NCI-H510A (cell line): ENCODE results near the gene GSG1L2.
"Not testable (repeated sequence)": the region's sequence is repeated elsewhere in the genome, so short reads cannot be mapped to it uniquely, and the experiment has no call there.

Experiments
- DNase-seq: peaks from one replicate; lab custom pipeline; 2025; lab: John Stamatoyannopoulos, UW

Gene GSG1L2

DNA sequence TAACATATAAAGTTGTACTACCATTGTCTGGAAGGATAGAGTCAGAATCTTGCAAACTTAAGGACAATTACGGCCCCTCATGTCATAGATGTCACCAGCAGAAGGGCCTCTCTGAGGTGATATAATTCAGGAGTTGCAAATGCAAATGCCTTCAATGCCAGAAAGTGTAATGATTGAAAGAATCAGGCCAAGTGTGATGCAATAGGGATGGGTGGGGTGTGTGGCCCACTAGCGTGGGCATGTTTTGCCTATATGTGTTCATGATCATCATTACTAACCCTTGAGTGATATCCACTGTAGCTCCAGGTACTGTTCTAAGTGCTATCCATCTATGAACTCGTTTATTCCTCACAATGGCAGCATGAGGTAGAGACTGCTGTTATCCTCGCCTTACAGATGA, 31.6 kb downstream of the GSG1L2 start:
- no peak for DNase-seq

DNA sequence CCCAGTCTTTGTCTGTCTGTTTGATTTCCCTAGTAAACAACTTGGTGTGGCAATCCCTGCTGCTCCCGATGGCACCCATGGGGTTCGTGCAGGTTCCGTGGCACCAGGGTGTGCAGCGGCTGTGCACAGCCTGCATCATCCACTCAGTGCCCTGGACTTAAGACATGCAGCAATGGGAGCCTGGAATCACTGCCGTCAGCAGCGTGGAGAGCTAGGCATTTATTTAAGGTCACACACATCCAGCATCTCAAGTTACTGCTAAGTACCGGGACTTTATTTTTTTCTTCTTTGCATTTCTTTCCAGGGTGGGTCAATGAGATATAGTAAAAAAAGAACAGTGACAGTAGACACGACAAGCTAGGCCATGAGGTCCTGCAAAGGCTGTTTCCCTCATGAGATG, 33.3 kb downstream of the GSG1L2 start:
- no peak for DNase-seq

- DNase-seq, result no peak
Observed at GRCh38 chr17:9784544-9784943, 37.3 kb downstream of the GSG1L2 start.

DNA sequence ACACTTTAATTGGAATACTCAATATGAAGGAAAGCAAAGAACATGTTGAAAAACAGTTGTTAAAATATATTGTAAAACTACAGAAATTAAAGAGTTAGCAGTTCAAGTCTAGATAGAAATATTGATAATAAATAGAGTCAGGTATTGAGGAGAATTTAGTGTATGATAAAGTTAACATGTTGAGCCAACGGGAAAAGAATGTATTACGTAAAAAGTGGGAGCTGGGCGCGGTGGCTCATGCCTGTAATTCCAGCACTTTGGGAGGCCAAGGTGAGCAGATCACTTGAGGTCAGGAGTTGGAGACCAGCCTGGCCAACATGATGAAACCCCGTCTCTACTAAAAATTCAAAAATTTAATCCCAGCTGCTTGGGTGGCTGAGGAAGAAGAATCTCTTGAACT, 38.4 kb downstream of the GSG1L2 start:
- DNase-seq, result not testable (repeated sequence)

- DNase-seq, result no peak
Observed at GRCh38 chr17:9783050-9783449, 38.8 kb downstream of the GSG1L2 start.

DNA sequence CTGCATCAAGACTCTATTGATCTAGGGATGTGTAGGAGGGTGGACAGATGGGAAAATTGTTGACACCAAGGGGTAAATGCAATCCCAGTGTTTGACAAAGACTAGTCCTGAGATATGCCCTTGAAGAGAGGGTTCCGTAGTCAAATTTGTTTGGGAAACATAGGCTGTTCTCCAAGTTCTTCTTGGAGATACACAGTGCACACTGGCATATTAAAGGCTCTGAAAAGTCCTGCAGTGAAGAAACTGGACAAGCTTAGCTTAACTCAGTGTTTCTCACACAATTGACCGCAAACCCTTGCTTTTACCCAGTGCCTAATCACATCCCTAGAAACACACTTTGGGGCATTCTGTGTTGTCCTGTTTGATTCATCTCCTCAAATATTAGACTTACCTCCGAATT, 41.3 kb downstream of the GSG1L2 start:
- DNase-seq, result no peak

- no peak for DNase-seq
Observed at GRCh38 chr17:9776911-9777310, 45.0 kb downstream of the GSG1L2 start.

DNA sequence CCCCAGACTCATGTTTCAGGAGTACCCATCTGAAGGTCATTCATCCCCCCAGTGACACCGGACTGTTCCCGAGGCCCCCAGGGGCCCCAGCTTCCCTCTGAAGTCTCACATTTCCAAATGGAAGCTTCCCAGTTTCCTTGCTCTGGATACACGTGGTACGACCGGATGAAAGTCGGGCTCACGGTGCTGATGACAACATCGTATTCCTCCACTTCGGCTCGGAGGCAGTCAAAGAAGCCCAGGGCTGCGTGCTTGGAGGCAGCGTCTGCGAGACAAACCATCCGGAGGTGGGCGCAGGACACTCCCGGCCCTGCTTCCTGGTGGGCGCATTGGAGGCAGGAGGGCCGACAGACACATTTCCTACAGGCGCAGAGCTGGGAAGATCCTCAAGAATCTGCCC, 49.2 kb downstream of the GSG1L2 start:
- no peak for DNase-seq

DNA sequence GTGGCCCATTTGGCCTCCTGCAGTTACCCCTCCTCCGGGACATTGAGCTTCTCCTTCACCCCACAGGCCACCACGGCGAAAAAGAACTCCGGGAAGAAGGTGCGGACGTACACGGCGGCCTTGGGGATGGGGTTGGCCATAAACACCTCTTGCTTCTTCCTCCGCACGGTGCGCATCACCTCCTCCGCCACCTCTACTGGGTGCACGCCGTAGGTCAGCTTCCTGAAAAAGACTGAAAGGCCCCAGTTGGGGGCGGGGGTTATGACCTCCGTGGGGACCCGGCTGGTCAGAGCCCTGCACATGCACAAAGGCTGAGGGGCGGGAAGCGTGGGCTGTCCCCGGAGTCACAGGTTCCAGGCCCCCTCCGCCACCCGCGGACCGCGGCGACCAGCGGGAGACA, 50.4 kb downstream of the GSG1L2 start:
- no peak for DNase-seq

- no peak for DNase-seq
Observed at GRCh38 chr17:9769036-9769695, 52.7 kb downstream of the GSG1L2 start.

DNA sequence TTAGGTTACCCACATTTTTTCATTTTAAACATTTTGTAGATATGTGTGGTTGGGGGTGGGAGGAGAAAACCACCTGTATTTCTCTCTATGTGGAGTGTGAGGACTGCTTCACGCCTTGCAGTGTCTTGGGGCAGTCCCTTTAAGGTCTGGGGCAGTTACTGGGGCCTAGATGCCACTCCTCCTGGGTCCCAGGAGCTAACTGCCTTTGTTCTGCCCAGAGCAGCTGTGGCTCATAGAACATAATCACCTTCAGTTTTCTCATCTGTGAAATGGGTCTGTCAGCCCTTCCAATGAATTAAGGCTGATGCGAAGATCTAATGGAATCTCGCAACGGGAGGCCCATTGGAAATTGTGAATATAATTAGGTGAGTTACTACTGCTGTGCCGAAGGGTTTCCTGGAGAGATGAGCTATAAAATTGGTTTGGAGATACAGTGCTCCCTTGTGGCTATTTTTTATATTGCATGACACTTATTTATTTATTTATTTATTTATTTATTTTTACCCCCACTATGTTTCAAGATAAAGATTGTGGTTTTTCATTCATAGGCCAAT, 53.4 kb downstream of the GSG1L2 start:
- DNase-seq, result no peak

DNA sequence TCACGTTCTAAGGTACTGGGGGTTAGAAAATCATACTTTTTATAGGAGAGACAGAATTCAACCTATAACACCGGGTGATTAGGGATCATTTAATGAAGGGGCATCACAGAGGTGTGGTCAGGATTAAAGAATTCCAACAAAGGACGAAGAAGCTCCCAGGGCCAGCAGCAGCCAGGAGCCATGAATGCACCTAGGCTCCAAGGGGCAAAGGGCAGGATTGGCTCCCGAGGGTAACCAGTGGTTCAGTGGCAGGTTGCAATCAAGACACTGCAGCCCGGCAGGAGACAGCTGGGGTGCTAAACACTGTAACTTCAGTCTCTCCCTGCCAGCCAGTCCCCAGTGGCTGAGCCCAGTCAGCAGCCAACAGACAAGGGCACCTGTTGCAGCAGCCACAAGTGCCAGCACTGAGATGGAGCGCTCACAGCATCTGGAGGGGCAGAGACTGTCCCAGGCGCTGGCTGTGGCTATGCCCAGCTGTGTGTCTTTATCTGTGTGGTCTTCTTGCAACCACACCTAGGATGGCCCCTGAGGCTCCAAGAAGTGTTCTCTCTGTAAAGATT, 54.4 kb downstream of the GSG1L2 start:
- DNase-seq, result no peak

GRCh38 chr17:9766970-9767369, 54.9 kb downstream of the GSG1L2 start:
- DNase-seq, result no peak

DNA sequence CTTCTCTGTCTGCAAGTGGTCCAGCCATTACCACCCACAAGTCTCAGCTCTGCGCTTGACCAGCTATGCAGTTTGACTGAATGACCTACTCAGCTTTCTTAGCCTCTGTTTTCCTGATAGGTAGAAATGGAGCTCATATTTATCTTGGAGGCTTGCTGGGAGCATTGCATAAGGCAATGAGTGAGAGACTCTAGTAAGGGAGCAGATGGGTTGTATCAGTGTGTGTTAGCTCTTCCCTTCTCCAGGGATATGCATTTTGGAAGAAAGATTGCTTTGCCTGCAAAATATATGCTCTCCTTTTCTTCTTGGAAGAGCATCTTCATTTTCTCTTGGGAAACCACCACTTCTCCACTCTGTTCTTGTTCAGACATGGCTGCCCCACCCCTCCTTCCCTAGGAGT, 56.6 kb downstream of the GSG1L2 start:
- DNase-seq, result no peak

- DNase-seq, result no peak
Observed at GRCh38 chr17:9763643-9764042, 58.2 kb downstream of the GSG1L2 start.

- DNase-seq, result no peak
Observed at GRCh38 chr17:9760266-9760665, 61.6 kb downstream of the GSG1L2 start.

DNA sequence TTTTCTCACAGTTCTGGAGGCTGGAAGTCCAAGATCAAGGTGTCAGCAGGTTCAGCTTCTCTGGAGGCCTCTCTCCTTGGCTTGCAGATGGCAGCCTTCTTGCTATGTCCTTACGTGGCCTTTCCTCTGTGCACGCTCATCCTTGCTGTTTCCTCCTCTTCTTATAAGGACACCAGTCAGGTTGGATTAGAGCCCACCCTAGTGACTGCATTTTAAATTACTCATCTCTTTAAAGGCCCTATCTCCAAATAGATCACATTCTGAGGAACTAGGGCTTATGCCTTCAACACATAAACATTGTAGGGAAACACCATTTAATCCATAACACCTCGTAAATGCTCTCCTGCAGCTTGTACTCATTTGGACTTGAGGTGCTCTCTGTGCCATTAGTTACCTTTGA, 66.8 kb downstream of the GSG1L2 start:
- no peak for DNase-seq
